Measurements from ENCODE around the gene TNNI3K.
A peak's percentile ranks its signal among the peaks of the same experiment; 100 is the strongest.

The TNNI3K gene

DNA sequence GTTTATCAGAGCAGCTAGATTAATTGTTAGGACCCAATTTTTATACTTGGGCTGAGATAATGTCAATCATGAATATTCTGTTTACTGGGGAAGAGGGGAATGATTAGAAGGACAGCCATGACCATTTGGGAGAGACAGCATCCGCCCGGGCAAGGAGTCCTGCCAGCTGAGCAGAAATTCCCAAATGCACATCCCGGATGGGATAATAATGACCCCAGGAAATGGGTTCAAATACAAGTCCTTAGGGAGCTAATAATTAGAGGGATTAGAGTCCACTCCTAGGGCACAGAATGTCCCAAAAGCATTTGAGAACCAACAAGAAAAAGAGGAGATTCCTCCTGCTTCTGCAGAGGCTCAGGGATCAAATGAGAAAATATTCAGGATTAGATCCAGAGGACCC is 161.3 kb downstream of the TNNI3K start:
- no peak for DNase-seq

DNA sequence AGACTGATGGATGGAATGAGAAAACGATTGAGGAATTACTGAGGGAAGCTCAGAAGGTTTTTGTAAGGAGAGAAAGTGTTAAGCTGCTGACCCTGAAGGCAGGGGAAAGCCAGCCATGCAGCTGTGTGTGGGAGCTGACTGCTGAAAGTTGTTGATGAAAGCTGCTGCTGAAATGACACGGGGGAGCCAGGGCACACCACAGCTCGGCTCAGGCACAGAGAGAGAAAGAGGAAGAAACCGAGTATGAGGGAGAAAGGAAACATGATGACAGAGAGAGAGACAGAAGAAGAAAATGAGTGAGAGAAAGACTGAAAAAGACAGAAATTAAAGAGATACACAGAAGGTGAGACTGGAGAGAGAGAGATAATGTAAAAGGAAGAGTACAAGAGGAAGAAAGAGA is 161.7 kb downstream of the TNNI3K start:
- DNase-seq: peak; percentile 91 to 92

DNA sequence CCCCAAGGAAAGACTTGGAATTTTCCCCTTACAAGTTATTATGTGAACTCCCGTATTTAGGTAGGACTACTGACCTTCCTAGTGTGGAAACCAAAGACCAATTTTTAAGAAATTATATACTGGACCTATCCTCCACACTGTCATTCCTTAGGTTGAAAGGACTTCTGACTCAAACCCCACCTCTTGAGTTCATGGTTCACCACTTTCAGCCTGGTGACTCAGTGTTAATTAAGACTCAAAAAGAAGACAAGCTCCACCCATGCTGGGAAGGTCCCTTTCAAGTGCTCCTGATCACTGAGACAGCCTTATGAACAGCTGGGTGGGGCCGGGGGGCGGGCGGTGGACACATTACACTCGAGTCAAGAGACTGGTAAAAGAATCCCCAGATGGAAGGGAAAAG is 164.1 kb downstream of the TNNI3K start:
- no peak for DNase-seq

DNA sequence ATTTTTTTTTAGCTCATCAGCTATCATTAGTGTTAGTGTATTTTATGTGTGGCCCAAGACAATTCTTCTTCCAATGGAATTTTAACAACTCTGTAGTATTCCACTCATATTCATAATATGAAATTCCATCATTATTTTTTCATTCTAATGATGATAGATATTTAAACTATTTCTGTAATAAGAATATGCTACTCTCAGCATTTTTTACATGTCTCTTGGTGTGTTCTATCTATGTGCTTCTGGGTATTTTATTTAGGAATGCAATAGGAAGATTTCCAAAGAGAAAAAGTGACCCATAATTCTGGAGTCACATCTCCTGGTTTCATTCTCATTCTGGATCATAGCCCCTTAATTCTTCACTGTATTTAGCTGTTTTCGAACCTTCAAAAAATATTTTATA is 167.7 kb downstream of the TNNI3K start:
- DNase-seq: no peak

DNA sequence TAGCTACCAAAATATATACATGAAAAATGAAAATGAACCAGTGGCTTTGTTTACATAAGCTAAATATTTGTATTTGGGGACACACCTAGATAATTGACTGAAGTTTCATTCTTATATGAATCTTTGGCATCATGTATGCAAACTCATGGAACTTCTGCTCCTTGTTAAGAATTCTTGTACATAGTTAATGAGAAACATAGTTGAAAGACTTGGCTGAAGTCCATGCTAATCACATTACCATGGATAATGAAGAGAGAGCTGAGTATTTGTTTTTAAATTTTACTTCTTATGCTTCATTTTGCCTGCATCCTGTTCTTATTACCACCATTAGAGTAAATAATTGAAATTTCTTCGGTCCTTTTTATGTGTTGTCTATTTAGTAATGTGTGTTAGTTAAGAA is 168.4 kb downstream of the TNNI3K start:
- DNase-seq: no peak

DNA sequence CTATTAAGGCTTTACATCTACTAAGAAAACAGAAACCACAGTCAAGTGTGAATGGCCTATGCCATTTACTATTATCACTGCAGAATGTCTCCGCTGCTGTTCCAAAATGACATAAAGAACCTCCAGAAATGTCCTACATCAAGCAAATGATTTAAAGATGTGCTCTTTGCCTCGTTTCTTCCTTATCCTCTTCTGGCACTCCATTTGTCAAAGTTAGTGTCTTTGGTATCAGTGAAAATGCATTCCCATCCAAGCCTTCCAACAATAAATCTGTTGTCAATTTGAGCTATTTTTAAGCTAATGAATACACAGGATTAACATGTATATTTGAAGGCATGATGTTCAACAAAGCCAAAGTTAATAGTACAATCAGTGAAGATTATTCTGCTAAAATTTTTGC is 171.6 kb downstream of the TNNI3K start:
- DNase-seq: no peak

DNA sequence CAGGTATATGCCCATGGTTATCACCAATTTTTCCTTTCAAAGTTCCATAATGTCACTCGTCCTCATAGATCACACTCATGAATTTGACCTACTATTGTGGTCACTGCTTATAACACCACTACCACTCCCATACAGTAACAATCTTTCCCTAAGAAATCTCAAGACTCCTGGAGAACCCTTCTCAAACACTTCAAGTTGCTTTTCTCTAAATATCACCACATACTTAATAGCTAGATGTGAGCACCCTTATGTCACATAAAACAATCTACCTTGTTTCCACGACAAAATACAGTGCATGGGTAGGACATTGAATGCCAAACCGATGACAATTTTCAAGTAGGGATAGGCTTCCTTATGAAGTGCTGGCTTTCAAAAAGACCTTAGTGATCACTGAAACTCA is 172.7 kb downstream of the TNNI3K start:
- no peak for DNase-seq

DNA sequence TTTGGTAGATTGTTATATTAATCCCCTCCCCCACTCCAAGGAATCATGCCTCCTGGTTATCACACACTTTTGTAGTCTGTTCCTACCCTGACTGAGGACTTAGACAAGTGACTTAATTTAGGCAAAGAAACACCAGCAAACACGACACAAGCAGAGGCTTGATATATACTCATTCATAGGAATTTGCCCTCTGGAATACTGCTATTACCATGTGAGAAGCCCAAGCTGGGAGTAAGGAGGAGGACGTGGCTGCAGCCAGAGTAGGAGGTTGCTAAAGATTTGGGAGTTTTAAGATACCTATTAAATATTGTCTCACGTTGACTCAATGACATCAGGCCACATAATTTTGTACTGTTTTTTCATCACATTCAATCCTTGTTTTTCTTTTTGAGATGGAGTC is 177.1 kb downstream of the TNNI3K start:
- no peak for DNase-seq

DNA sequence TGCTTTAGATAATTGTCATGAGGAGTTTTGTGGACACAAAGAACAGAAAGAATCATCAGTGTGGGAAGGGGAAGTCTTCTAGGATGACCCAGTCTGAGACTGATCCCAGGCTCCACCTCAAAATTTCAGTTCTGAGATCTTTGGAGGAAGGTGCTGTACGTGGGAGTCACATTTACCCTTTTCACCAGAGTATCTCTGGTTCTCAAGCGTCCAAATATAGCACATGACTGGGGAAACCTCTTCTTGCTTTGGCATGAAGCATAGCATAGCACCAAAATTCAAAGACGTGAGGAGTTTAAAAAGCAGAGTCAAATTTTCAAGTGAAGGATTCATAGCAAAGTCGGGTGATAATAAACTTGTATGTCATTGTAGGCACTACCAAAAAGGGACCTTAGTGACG is 180.7 kb downstream of the TNNI3K start:
- DNase-seq: no peak

DNA sequence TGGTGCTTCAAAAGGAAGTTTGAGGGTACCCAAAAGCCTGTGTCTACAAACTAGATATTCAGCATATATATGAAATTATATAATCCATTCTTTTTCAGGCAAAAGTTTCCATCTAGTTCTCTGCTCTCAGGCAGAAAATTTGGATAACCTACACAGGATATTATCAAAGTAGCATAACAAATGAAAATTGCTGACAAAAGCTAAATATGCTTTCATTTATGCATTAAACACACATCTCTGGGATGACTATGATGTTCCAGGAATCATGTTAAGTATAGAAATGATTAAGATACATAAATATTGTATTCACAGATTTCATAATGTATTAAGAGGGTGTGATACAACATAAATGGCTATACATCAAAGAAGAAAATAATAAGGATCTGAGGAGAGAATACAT is 184.4 kb downstream of the TNNI3K start:
- DNase-seq: no peak

DNA sequence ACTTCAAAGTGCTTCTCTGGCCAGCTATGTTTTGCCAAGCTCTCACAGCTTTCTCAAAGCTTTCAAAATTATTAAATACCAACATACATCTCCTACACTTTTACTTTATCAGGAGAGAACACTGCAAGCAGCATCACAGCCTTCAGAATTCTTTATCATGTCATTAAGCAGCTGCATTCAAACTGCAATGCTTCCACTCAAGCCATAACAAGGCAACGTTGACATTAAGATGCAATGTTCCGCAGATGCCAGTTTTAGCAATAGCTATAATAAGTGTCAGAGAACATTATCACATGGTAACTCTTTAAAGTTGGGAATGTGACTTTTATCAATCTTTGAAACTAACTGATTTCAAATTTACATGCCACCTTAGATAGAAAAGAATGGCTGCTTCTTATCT is 185.3 kb downstream of the TNNI3K start:
- DNase-seq: no peak

DNA sequence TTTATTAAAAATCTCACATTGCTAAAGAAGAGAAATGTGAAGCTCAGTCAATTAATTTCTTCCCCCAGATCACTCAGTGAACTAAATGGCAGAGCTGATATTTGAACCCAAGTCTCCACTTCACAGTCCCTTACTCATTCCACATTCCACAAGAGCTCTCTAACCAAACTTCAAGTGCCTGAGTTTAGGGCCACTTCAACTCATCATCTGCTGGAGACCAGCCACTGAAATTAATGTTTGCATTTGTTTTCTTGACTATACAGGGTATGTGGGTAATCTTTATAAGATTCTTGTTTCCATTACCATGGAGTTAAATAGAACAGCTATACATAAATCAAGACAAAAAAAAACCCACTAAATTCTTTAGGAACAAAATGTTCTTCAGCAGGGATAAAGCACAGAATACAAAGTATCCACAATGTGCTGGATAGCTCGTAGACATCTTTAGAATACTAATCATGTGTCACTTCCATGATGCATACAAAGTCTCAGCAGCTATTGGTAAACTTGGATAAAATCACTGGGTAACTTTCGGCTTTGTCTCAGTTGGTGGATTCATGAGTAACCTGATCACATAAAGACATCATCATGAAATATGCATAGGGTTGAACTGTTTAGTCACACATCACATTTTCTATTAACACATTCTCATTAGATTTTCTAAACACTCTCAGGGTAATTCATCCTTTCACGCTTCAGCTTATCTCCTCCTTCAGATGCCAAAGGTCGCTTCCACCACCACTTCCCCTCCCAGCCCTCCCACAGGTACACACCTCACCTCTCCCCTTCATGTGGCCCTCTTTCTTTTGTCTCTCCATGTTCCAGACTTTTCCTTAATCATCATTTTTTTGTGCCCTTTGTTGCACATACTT is 187.5 kb downstream of the TNNI3K start:
- no peak for DNase-seq

DNA sequence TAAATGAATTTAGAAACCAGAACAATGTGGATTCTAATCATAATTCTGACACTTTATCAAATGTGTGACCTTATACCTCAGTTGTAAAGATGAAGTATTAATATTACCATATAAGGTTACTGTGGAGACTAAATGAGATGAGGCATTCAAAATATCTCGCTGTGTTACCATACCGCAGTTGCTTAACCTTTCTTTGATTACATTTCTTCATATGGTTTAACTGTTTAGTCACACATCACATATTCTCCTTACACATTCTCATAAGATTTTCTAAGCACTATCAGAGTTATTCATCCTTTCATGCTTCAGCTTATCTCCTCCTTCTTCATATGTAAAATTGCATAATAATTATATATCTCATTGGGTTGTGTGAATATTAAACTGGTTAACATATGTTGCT is 188.3 kb downstream of the TNNI3K start:
- no peak for DNase-seq

DNA sequence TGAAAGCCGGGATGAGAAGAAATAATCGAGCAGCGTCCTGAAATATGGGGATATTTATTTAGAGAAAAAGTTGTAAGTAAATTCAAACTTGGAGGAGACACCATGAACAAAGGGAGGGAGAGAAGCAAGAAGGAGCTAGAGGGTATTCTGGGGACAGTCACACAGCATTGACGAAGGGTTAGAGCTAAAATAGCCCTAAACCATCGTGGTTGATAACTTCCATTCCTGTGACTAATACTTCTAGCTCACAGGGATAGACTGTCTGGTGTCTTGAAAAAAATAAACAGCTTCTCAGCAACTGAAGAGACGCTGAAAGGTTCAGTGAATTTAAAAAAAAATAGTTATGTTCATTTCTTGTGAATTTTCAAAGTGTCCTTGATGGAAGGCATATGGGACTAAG is 190.5 kb downstream of the TNNI3K start:
- DNase-seq: no peak

DNA sequence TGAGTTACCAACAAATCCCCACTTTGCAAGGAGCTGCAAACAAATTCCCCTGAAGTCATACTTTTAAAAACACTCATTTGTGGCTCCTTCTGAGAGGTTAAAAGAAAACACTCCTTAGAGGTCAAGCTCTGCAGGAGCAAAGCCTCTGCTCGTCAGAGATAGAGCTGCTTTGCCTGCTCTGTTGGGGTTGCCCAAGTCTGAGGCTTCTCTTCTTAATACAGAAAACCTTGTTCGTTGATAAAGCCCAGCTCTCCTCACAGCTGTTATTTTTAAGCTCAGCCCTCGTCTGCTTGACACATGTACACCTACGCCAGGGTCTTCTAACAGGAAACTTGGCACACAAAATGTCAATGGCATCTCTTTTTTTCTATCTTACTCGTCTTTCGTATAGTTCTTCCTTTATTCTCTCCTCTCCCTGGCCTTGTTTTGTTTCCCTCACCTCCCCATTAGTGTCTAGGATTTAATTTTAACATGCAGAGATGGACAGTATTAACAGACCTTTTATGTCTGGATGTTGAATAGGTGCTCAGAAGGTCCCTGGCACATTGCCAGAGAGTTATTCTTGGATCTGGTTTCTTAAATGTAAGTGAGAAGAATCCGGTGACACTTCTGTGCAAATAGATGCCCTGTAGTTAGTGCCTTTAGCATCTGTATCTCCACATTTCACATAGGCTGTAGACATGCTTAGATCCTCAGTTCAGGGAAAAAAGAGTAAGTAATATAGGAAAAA is 191.2 kb downstream of the TNNI3K start:
- DNase-seq: no peak

DNA sequence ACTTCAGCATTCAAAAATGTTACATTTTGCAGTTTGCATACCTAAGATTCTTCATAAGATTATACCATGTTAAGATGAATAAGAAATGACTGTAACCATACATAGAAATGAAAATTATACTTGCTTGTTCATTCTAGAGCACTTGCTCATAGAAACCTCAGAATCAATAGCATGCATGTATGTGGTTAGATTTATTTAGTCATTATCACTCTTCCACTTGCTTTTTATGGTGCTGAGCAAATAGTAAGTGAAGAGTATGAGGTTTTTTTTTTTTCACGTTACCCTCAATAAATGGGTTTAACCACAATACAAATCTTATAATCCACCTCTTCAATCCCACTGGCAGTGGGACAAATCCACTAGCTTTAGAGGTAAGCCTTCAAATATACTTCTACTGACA is 192.5 kb downstream of the TNNI3K start:
- no peak for DNase-seq

DNA sequence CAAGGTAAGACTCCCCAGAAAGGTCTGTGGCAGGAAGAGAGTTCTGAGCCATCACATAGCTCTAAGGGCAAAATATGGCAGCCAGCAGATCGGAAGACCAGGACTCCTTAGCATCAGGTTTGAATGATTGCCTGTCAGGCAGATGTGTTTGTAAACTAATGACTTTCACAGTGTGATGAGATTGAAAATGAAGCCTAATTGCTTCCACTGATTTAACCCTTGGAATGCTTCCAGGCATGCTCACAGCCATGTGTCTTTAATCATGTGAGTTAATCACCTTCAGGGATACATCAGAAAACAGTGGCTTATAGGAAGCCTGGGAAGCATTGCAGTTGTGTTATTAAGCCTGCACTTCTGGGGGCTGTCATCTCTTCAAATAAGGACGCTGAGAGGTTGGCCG is 194.4 kb downstream of the TNNI3K start:
- no peak for DNase-seq

DNA sequence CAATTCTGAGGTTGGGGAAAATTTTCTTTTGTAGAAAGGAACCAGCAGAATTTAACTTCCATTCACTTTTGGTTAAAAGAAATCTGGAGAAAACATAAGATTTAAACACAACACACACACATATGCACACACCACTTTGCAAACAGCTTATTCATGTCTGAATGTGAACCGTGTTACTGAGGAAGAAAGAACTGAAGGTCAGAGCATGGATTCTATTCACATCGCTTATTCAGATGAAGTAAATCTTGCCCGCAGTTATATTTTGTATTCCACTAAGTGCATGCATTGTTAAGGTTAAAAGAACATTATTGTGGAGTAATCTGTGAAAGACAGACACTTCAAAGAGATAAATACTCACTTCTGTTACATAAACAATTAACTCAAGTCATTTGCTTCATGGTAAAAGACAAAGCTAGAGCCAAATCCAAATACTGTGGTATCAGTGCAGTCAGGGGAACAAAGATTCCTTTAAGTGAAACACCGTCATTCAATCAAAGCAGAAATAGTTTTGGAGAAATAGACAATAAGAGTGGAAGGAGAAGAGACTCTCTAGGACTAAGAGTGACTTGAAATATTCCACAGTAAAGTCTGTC is 195.3 kb downstream of the TNNI3K start:
- DNase-seq: no peak

DNA sequence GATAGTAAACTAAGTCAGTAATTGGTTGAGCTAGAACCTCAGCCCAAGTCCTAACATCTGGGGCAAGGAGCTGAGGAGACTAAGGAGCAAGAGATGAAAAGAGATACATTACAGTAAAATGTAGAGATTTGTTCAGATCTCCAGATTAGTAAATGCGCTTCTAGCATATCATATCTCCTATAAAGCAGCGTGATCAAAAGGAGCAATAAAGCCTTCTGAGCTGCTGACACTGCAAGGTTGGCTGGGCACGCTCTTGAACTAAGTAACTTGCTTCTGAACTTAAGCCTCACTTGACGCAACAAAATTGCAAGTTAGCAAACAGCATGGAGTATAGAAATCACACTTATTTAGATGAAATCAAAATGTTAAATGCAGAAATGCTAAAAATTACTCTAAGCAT is 196.3 kb downstream of the TNNI3K start:
- DNase-seq: no peak

DNA sequence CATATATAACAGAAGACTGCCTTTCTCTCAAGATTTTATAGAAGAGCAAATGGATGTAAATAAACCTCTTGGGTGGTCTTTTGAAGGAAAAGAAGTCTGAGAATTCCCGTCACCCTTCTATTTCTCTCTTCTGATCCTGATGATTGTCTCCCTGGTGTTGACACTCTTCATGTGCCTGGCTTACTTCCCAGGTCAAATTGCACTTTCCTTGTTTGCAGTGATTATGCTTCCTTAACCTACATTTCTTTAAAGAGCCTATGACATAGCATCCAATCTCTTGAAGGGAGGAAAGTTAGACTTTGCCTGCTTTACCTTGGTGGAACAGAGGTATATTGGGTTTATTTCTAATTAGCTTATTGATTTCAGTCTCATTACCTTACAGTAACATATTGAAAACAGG is 197.1 kb downstream of the TNNI3K start:
- no peak for DNase-seq

DNA sequence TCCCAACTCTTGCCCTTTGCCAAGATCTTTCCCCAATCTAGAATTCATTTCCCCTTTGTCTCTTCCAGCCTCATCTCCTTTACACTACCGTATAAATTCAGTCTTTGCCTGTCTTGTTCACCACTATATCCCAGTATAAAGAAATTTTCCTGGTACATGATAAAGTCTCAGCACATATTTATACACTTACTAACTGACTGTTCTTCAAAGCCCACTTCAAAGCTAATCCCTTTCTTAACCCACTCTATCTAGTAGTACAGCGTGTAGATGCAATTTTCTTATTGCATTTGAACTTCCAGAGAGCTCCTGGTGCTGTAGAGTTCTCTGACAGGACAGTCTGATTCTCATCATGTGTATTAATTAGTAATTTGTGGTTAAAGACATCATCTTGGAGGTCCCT is 199.1 kb downstream of the TNNI3K start:
- no peak for DNase-seq

DNA sequence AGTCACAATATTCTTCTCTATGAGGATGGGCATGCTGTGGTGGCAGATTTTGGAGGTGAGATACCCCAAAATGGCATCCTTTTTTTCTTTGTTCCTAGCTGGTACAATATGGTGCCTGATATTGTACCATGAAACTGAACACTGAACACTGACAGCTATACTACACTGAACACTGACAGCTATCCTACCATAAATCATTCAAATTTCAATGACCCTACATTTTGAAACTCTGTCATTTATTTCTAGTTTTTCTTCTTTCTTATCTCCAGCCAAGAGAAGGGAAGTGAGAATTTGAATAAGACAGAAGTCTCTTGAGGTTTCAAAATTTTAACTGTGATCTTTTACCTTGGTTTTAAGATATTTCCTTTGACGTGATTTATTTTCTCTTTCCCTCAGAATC is 200.9 kb downstream of the TNNI3K start:
- no peak for DNase-seq

DNA sequence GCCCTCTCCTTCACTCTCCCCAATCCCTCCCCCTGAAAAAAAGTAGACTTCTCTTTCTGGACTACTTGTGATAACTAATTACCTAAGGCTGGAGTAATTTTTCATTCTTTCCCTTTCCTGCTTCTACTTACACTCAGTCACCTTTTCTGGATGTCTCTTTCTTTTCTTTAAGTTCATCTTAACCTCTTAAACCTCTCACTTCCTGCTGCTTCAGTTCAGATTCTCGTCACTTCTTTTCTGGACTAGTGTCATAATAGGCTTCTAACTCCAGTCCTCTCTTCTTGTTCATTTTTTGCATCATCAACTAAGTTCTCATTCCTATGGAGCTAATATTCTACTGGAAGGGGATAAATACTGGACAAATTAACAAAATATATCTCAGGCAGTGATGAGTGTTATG is 201.8 kb downstream of the TNNI3K start:
- no peak for DNase-seq

DNA sequence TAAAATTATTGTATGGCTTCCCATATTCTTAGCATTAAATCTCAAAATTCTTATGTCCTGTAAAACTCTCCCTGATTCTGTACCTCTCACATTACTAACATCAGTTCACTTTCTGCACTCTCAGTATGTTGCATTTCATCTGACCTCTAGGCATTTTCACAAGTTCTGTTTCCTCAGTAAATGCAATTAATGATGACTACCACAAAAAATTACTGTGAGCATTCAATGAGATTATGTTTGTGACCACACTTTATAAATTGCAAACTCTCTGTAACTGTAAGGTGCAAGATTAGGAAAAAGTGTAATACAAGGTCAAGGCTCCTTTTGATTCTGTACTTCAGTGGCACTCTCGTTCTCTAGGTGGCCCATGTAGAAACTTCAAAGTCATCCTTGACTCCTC is 216.8 kb downstream of the TNNI3K start:
- no peak for DNase-seq

Data from Kasumi-1 (cell line).